H54 (cell line): Measurements from ENCODE around the gene ARID1B.

Experiments used
- DNase-seq: peaks from one replicate; pipeline ENCODE4 v3.0.0; 2011; ENCODE audit warnings: low spot score, mixed read lengths; ENCODE audit not compliant: insufficient read length
- FAIRE-seq: peaks from 3 replicates; lab custom pipeline; 2011; peaks lifted over from hg19 to GRCh38; lab: Jason Lieb, UNC
- POLR2A ChIP-seq: IDR thresholded peaks from 2 replicates; pipeline ENCODE4 v1.6.1; 2011; ENCODE audit warnings: low read depth, mild to moderate bottlenecking, low read length

ARID1B gene

GRCh38 chr6:156760377-156760776, 16.8 kb upstream of the ARID1B start:
- DNase-seq, result no peak
- FAIRE-seq, result no peak
- TF ChIP-seq POLR2A, result no peak

GRCh38 chr6:156762547-156762946, 14.6 kb upstream of the ARID1B start:
- FAIRE-seq (no peak), DNase-seq (no peak)

GRCh38 chr6:156765117-156765516, 12.1 kb upstream of the ARID1B start:
- FAIRE-seq, result no peak
- no peak for DNase-seq
- TF ChIP-seq POLR2A, result no peak

More at GRCh38 chr6:156762547-156762946, 14.6 kb upstream of the ARID1B start:
- TF ChIP-seq POLR2A, result no peak

DNA sequence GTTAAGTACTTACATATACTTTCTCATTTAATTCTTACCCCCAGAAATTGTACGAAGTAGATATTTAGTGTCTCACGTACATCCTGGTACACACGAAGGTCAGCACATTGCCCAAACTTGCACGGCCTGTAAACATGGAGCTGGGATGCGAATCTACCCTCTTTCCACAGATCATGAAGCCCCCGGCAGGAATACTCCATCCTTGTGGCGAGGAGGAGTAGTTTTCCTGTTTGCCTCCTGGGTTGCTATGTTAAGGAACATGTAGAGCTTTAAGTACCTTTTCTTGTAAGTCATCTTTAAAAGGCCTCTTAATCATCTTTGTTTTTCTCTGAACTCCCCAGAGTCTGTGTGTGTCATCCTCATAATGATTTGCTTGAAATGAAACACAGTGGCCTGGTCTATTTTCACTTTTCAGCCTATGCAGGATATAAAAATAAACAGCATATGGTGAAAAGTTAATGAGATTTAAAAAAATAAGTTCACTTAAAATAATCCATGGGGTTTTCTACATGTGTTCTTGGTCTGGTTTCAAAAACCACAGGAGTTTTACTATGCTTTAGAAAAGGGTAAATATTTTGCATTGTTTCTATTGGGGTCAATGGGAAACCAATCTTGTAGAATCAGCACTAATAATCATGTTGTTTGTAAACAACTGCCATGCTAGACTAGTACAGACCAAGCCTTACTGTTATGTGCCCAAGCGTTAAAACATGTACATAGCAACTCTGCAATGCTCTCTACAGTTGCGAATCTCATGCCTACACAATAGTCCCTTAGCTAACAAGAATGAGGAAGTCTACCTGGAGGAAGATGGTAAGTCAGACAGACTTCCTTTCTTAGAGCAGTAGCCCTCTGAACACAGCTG, 9.3 kb upstream of the ARID1B start:
- FAIRE-seq (no peak), DNase-seq (no peak)
- no peak for TF ChIP-seq POLR2A

DNA sequence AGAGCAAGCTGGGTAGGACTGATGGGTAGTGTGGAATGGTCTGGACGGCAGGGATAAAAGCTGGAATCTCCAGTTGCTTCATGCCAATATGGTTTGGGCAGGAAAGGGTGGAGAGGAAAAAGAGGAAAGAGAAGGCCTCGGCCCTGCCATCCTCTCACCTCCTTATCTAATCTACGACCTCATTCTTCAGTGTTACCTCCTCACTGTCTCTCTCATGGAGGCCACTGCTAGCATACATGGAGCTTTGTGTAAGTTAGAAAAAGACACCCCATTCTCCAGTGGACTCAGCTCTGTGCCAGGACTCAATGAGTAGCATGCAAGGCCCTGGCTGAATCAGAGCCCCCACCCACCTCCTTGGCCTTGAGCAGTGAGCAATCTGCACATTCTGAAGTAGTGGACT, 6.1 kb upstream of the ARID1B start:
- FAIRE-seq, result no peak
- no peak for DNase-seq
- no peak for TF ChIP-seq POLR2A

DNA sequence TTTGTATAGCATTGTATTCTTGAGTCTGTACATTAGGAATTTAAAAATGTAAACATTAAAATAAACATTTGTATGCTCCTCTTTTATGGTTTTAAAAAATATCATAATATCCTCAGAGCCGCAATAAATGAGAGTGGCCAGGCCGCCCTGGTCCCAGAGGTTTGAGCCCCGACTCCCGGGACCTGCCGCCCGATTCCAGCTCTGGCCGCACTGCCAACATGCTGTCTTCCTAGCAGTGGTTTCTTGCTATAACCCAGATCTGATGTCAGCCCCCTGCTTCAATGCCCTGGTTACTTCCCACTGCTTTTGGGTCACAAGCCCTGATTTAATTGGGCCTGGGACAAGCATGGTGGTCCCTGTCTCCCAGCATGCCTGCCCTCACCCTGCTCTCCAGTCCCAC, 5.4 kb upstream of the ARID1B start:
- no peak for TF ChIP-seq POLR2A
- FAIRE-seq, result no peak
- no peak for DNase-seq

- DNase-seq, result no peak
- no peak for FAIRE-seq
- TF ChIP-seq POLR2A, result no peak
These were observed 3.7 kb upstream of the ARID1B start for GRCh38 chr6:156773476-156773875.

DNA sequence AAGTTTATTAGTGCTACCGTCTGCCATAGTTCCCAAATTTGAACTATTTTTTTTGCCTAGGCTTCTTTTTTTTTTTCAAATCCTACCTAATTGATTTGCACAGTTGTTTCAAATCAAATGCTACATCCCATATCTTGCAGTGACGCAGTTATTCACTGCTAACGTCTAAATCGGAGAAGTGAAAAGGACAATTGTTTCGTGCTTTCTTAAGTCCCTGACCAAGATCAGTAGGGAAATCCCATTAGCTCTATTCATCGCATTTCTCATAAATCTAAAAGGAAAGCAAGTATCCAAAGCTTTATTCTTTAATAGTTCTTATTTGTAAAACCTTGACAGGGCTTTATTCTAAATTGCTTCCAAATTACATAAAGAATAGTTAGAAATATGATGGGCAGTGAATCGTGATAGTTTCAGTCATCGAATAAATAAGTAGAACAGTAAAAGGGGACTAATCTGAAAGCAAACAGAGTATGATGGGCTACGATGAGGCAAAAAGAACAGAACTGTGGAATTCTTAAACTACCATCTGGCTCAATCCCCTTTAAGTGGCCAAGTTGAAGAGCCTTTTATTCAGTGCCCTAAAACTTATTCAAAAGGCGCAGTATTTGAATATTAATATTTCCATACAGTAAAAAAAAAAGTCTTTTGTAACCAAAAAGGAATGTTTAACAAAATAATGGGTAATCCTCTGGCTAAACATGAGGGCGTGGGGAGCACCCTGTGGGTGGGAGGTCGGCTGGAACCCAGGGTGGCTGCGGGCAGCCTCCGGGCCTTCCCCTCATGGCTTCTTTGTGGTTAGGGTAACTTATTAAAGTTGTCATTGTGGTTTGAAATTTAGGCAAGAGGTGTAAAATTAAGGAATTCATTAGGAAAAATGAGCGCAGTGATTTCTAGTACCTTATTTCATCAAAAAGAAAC, 3.0 kb upstream of the ARID1B start:
- DNase-seq (no peak), FAIRE-seq (no peak)
- no peak for TF ChIP-seq POLR2A

GRCh38 chr6:156774863-156775405, 2.2 kb upstream of the ARID1B start:
- no peak for DNase-seq
- FAIRE-seq, result no peak
- no peak for TF ChIP-seq POLR2A

DNA sequence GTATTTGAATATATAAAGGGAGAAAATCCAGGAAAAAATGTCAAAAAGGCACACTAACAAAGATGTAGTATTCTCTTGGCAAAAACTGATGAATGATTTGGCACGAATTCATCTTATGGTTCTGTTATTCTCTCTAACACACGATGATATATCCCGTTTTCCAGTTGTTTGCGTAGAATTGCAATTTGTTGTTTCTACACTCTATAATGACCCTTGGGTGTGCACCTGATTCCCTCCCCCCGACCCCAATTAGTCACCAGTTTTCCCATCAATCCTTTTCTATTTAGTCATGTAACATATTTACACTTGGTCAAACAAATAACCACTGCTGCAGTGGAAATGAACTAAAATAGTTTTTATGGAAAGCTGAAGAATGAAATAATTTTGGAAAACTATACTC, 1.5 kb upstream of the ARID1B start:
- TF ChIP-seq POLR2A, result no peak
- no peak for FAIRE-seq
- DNase-seq, result peak; percentile 9

GRCh38 chr6:156776470-156776839, 723 bp upstream of the ARID1B start:
- no peak for FAIRE-seq
- TF ChIP-seq POLR2A, result no peak
- DNase-seq, result peak; percentile 16

GRCh38 chr6:156777577-156778453, 637 bp downstream of the ARID1B start:
- DNase-seq, result no peak
- peak; percentile 15; the same call in 1 of the 2 replicates for TF ChIP-seq POLR2A
- no peak for FAIRE-seq
